GM13977 (cell line): Measurements from ENCODE around the gene LATS2.

ENCODE experiments used
- DNase-seq: peaks from one replicate; pipeline ENCODE4 v3.0.0; 2012; ENCODE audit warnings: low spot score
- in situ Hi-C: fragments of 300-500 bp; cut with MboI; formaldehyde crosslinking; loops from one replicate; pipeline ENCODE4 v1.12.0; 2022; ENCODE audit warnings: low sequenced_read_pairs, low pct_unique_long_range_greater_than_20kb, mixed read lengths, inconsistent platforms; ENCODE audit not compliant: unreplicated experiment
- TF ChIP-seq, protein P1 (sequence below): IDR thresholded peaks from 2 replicates; pipeline ENCODE4 v1.5.1; 2012; ENCODE audit warnings: mild to moderate bottlenecking, control low read depth; ENCODE audit not compliant: insufficient read depth; ENCODE audit errors: extremely low read depth, missing control alignments

The LATS2 gene

DNA sequence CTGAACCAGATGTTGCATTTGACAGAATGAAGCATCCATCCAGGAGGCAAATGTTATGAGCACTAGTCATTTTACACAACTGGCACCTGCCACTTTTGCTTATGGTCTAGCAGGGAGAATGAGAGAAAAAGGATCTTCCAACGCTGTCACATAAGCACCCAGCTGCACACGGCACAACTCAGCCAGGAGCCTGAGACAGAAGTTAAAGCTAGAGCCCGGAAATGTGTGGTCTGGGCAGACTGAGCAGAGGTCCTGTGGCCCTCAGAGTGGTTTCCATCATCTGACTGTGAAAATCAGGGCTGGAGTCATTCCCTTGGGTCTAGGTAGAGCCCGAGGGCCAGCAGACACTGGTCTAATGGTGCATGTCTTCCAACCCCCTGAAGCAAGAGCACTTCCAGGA is 80.5 kb downstream of the LATS2 start:
- DNase-seq: no peak
- TF ChIP-seq, protein P1, sequence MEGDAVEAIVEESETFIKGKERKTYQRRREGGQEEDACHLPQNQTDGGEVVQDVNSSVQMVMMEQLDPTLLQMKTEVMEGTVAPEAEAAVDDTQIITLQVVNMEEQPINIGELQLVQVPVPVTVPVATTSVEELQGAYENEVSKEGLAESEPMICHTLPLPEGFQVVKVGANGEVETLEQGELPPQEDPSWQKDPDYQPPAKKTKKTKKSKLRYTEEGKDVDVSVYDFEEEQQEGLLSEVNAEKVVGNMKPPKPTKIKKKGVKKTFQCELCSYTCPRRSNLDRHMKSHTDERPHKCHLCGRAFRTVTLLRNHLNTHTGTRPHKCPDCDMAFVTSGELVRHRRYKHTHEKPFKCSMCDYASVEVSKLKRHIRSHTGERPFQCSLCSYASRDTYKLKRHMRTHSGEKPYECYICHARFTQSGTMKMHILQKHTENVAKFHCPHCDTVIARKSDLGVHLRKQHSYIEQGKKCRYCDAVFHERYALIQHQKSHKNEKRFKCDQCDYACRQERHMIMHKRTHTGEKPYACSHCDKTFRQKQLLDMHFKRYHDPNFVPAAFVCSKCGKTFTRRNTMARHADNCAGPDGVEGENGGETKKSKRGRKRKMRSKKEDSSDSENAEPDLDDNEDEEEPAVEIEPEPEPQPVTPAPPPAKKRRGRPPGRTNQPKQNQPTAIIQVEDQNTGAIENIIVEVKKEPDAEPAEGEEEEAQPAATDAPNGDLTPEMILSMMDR: no peak
- in situ Hi-C loops: no loop called here

DNA sequence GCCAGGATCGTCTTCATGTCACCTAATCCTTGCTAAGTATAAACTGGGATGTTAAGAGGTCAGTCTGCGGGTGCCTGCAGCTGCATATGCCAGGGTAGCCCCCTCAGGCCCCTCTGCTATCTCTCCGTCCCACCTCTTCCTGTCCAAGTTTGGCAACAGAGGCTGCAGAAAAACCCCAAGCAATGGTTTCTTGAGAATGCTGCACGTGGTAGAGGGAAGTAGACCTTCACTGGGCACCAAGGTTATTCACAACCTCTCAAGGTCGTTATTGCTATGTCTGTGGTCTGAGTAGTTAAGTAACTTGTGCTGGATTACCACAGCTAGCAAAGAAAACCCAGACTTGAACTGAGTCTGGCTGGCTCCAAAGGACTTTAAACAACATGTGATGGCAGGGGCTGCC is 81.0 kb downstream of the LATS2 start:
- in situ Hi-C loops: no loop called here
- no peak for DNase-seq
- TF ChIP-seq, protein P1: no peak

DNA sequence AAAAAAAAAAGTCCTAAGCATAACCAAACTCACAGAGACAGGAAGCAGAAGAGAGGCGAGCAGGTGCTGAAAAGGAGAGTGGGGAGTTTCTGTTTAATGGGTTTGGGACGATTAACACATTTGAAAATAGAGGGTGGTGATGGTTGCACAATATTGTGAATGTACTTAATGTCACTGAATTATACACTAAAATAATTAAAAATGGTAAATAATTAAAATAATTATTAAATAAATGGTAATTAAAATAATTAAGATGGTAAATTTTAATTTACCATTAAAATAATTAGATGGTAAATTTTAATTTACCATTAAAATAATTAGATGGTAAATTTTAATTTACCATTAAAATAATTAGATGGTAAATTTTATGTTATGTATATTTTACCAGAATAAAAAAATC is 84.0 kb downstream of the LATS2 start:
- in situ Hi-C loops: no loop called here
- TF ChIP-seq, protein P1: no peak
- DNase-seq: no peak

DNA sequence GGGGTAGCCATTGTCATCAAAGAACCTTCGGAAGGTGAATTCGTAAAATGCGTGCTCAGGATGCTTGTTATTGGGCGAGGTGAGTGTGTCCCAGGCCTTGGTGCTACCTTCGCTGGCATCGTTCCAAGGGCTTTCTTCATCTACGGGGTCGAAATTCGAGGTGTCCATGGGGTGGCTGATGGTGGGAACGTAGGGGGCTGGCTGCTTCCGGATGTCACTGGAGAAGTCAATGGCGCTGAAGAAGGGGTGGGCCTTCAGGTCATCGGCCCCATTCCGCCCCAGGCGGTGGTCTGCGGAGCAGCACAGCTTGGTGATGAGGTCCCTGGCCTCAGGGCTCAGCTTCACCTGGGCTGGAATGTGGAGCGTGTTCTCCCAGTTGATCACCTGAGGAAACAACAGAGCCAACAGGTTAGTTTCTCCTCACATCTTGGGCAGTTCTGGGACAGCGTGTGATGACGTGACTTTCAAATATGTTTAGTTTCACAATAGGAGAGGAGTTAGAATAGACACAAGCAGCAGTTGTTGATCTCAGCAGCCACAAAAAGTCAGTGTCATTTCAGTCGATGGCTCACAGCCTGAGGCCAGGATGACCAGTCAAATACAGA is 86.3 kb downstream of the LATS2 start:
- no peak for DNase-seq
- TF ChIP-seq, protein P1: no peak
- in situ Hi-C loops: no loop called here

DNA sequence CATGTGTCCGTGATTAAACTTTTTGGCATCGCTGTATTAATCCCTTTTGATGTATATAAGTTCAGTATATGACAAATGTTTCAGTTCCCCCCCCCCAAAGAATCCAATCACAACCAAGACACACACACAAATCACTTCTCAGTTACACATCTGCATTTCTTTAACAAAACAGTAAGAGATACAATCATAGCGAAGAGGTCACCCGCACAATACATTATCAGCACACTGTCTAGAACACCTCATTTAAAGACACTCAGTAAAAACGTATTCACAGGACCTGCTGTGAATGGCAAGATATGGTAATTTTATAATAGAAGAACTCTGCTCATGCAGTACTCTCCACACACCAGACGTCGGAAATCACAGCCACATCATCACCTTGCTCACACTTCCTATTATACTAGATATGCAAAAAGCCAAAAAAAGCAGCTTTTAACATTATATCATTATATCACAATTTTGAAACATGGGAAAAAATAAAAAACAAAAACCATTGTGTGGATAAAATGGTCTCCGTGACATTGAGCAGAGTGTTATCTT is 87.4 kb downstream of the LATS2 start:
- no peak for DNase-seq
- TF ChIP-seq, protein P1: no peak
- in situ Hi-C loops: no loop called here

DNA sequence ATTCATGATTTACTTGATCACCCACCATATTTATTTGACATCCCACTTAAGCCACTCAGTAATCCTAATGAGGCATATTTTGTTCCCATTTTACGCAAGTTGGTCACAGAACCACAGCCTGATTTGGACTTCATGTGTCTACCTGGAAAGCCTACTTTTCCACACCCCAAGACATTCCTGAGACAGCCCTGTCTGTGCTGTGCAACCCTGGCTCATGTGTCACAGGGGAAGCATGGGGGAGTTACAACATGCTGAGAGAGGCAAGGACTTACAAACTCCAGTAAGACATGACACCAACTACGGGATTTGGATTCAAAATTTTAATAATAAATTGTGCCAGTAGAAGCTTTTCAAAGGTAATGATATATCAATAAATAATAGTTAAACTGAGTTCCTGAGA is 88.7 kb downstream of the LATS2 start:
- no peak for DNase-seq

More for the DNA sequence above, 88.7 kb downstream of the LATS2 start:
- in situ Hi-C loops: no loop called here
- TF ChIP-seq, protein P1: no peak
